Smooth muscle cell (in vitro differentiated cells): ENCODE results near the gene CST7. TPM values are rescaled to one million over a fixed set of nuclear protein-coding genes. Genes with fewer than 3 reads are reported as not detected.

Source experiments
- DNase-seq: peaks from one replicate; lab custom pipeline; 2025; ENCODE audit not compliant: unreplicated experiment; lab: John Stamatoyannopoulos, UW
- H2AFZ ChIP-seq: fragments of 200-600 bp; sonication (generic); 2 replicates; pipeline ENCODE4 v1.6.0; 2016; ENCODE audit warnings: antibody characterized with exemption, low read depth, mild to moderate bottlenecking
- H3F3A ChIP-seq: fragments of 200-600 bp; sonication (generic); 2 replicates; pipeline ENCODE4 v1.6.0; 2017; ENCODE audit warnings: antibody characterized with exemption, low read depth
- H3K27ac ChIP-seq: fragments of 200-600 bp; sonication (generic); 2 replicates; pipeline ENCODE4 v1.5.1; 2016; ENCODE audit warnings: low read depth, mild to moderate bottlenecking
- H3K27me3 ChIP-seq: fragments of 200-600 bp; sonication (generic); 2 replicates; pipeline ENCODE4 v1.6.1; 2016; ENCODE audit warnings: low read depth, mild to moderate bottlenecking
- H3K36me3 ChIP-seq: fragments of 200-600 bp; sonication (generic); 2 replicates; pipeline ENCODE4 v1.5.1; 2016; ENCODE audit warnings: low read depth
- H3K4me1 ChIP-seq: fragments of 200-600 bp; sonication (generic); 2 replicates; pipeline ENCODE4 v1.5.1; 2016; ENCODE audit warnings: low read depth
- H3K4me2 ChIP-seq: fragments of 200-600 bp; sonication (generic); 2 replicates; pipeline ENCODE4 v1.6.0; 2016; ENCODE audit warnings: mild to moderate bottlenecking
- H3K4me3 ChIP-seq: fragments of 200-600 bp; sonication (generic); 2 replicates; pipeline ENCODE4 v1.5.1; 2016; ENCODE audit warnings: mild to moderate bottlenecking
- H3K79me2 ChIP-seq: fragments of 200-600 bp; sonication (generic); 2 replicates; pipeline ENCODE4 v1.6.0; 2016; ENCODE audit warnings: low read depth, mild to moderate bottlenecking
- H3K9ac ChIP-seq: fragments of 200-600 bp; sonication (generic); 2 replicates; pipeline ENCODE4 v1.6.0; 2016; ENCODE audit warnings: low read depth
- H3K9me3 ChIP-seq: fragments of 200-600 bp; sonication (generic); replicated peaks from 2 replicates; pipeline ENCODE4 v1.5.1; 2016; ENCODE audit warnings: low read depth
- H4K20me1 ChIP-seq: fragments of 200-600 bp; sonication (generic); 2 replicates; pipeline ENCODE4 v1.6.0; 2016; ENCODE audit warnings: low read depth
- WGBS: methylation state at CpG from one replicate; pipeline ENCODE4 v1.1.7; 2016; ENCODE audit warnings: low lambda C conversion rate; 5-methylcytosine and 5-hydroxymethylcytosine counted together
- polyA plus RNA-seq: library from polyadenylated mRNA; unstranded; fragments of >200 nt; fragmentation: Nextera tagmentation; extraction: Ambion mirVana; gene quantifications from 2 replicates; pipeline ENCODE4 v1.2.1, GENCODE V29; 2016
- total RNA-seq: library from RNA; depleted of rRNA; stranded (reverse); fragments of >200 nt; gene quantifications from 2 replicates; pipeline ENCODE4 v1.2.3, GENCODE V29; 2014
- TF ChIP-seq, protein P1 (sequence below): fragments of 200-600 bp; sonication (generic); IDR thresholded peaks from 2 replicates; pipeline ENCODE4 v1.5.1; 2017; ENCODE audit warnings: borderline replicate concordance, mild to moderate bottlenecking, antibody characterized with exemption; ENCODE audit not compliant: insufficient read depth, poor library complexity, severe bottlenecking

Gene CST7
- total and polyA plus RNA-seq, 2 experiments from 2014 or later = 1.8 TPM; not detected in 1

- no peak overlapping the region for H3K27ac ChIP-seq
- DNase-seq = no peak
- H3K4me3 ChIP-seq = no peak overlapping the region
- H3K4me1 ChIP-seq = no peaks in the 10 kb centered on the region
- no peaks in the 10 kb centered on the region for H3K79me2 ChIP-seq
- H3K36me3 ChIP-seq = no peaks in the 10 kb centered on the region
- TF ChIP-seq, protein P1, sequence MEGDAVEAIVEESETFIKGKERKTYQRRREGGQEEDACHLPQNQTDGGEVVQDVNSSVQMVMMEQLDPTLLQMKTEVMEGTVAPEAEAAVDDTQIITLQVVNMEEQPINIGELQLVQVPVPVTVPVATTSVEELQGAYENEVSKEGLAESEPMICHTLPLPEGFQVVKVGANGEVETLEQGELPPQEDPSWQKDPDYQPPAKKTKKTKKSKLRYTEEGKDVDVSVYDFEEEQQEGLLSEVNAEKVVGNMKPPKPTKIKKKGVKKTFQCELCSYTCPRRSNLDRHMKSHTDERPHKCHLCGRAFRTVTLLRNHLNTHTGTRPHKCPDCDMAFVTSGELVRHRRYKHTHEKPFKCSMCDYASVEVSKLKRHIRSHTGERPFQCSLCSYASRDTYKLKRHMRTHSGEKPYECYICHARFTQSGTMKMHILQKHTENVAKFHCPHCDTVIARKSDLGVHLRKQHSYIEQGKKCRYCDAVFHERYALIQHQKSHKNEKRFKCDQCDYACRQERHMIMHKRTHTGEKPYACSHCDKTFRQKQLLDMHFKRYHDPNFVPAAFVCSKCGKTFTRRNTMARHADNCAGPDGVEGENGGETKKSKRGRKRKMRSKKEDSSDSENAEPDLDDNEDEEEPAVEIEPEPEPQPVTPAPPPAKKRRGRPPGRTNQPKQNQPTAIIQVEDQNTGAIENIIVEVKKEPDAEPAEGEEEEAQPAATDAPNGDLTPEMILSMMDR = no peak
- no peaks in the 10 kb centered on the region for H3K9me3 ChIP-seq
- H4K20me1 ChIP-seq = no peaks in the 10 kb centered on the region
- no peaks in the 10 kb centered on the region for H3F3A ChIP-seq
- H3K9ac ChIP-seq = no peak overlapping the region
- H2AFZ ChIP-seq = no peak overlapping the region
- no peak overlapping the region for H3K4me2 ChIP-seq
- H3K27me3 ChIP-seq = peaks cover 16% of the 10 kb centered on the region
- 85% methylated on average over 1 of the region's 1 CpG for WGBS
These were observed 53.9 kb downstream of the CST7 start for GRCh38 chr20:25003002-25003401.

DNA sequence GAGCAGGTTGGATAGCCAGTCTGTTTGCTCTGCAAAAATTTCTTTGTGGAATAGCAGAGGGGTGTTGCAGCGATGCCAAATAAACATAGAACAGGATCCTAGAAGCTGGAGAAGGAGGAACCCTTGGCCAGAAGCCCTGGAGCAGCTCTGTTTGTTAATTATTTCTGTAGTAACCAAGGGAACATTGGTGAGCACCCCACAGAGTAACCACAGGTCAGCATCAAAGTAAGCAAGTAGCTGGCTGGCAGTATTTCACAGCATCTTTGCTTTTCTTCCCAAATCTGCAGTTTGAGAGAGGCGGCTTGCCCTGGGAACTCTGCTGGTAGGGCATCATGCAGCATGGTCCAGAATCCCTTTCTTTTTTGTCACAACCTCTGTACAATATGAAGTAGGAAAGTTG is 56.2 kb downstream of the CST7 start:
- Histone ChIP-seq H3K4me3 (no peak overlapping the region), H4K20me1 (no peaks in the 10 kb centered on the region), H3K79me2 (no peaks in the 10 kb centered on the region), H3K4me2 (no peak overlapping the region), H3K36me3 (no peaks in the 10 kb centered on the region), H3K9ac (no peak overlapping the region), H3F3A (no peaks in the 10 kb centered on the region), H3K27ac (no peak overlapping the region), H3K9me3 (no peaks in the 10 kb centered on the region), H2AFZ (no peak overlapping the region), H3K4me1 (no peaks in the 10 kb centered on the region), H3K27me3 (no peaks in the 10 kb centered on the region)
- WGBS = 93% methylated on average over 2 of the region's 2 CpGs
- DNase-seq = no peak
- TF ChIP-seq, protein P1 = no peak

GRCh38 chr20:25005661-25006060 is 56.6 kb downstream of the CST7 start:
- no peaks in the 10 kb centered on the region for H3K27me3 ChIP-seq
- H4K20me1 ChIP-seq = no peaks in the 10 kb centered on the region
- H3K4me1 ChIP-seq = no peaks in the 10 kb centered on the region
- H3K9ac ChIP-seq = no peak overlapping the region
- TF ChIP-seq, protein P1 = no peak
- no peaks in the 10 kb centered on the region for H3K9me3 ChIP-seq
- no peak for DNase-seq
- no peaks in the 10 kb centered on the region for H3K79me2 ChIP-seq
- no peak overlapping the region for H3K27ac ChIP-seq
- H2AFZ ChIP-seq = no peak overlapping the region
- no peaks in the 10 kb centered on the region for H3F3A ChIP-seq
- H3K4me2 ChIP-seq = no peak overlapping the region
- no peaks in the 10 kb centered on the region for H3K36me3 ChIP-seq
- WGBS = 89% methylated on average over 8 of the region's 8 CpGs
- H3K4me3 ChIP-seq = no peak overlapping the region

DNA sequence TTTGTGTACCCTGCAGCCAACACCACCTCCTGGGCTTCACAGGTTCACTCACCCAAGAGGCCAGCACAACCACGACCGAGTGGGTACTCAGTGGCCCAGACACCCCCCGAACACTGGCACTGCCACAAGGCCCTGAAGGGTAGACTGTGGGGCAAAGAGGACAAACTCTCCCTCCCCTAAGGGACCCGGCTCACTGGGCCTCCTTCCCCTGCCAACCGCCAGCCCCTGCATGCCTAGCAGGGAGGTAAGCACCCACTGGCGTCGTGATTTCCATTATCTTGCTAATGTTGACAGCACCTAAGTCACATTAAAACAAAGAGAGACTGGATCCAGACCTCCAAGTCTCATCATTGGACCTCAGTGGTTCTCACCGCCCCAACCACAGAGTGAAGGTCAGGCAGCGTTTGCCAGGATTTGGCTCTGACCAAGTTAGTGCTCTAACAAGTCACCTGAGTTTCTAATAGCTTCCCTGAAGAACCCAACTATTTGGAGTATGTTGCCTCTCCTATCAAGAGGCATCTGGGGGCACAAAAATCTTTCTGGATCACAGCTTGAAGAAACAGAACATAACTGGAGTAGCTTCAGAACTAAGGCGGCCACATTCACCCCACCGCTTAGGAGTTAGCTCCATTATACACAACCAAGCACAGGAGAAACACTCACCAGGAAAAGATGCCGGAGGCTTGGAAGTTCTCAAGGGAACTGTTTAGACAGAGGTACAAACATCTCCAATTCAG is 57.5 kb downstream of the CST7 start:
- no peaks in the 10 kb centered on the region for H4K20me1 ChIP-seq
- H3K27me3 ChIP-seq = no peaks in the 10 kb centered on the region
- H3K9ac ChIP-seq = no peak overlapping the region
- no peaks in the 10 kb centered on the region for H3K36me3 ChIP-seq
- H3K4me2 ChIP-seq = no peak overlapping the region
- no peak overlapping the region for H2AFZ ChIP-seq
- no peaks in the 10 kb centered on the region for H3F3A ChIP-seq
- no peak overlapping the region for H3K27ac ChIP-seq
- H3K9me3 ChIP-seq = no peaks in the 10 kb centered on the region
- H3K4me1 ChIP-seq = no peaks in the 10 kb centered on the region
- WGBS = 83% methylated on average over 12 of the region's 12 CpGs
- DNase-seq = no peak
- TF ChIP-seq, protein P1 = no peak
- H3K79me2 ChIP-seq = no peaks in the 10 kb centered on the region
- H3K4me3 ChIP-seq = no peak overlapping the region
